GM10248 (cell line): Measurements from ENCODE around the gene LAMP2.
A peak's percentile ranks its signal among the peaks of the same experiment; 100 is the strongest.
"Not testable (repeated sequence)": the region's sequence is repeated elsewhere in the genome, so short reads cannot be mapped to it uniquely, and the experiment has no call there.

Source experiments
- CTCF ChIA-PET: fragments of 300-600 bp; sonication (Branson Sonifier 250); formaldehyde crosslinking; extraction: SDS; loops from one replicate; lab custom pipeline; 2021; ENCODE audit warnings: antibody characterized with exemption; lab: Yijun Ruan, JAX
- POLR2A ChIA-PET: fragments of 350-650 bp; sonication (Branson Sonifier 250); formaldehyde crosslinking; extraction: SDS; loops from one replicate; lab custom pipeline; 2020; ENCODE audit warnings: antibody characterized with exemption; lab: Yijun Ruan, JAX
- DNase-seq: peaks from one replicate; pipeline ENCODE4 v3.0.0; 2012; ENCODE audit errors: extremely low spot score
- CTCF ChIP-seq: IDR thresholded peaks from 2 replicates; pipeline ENCODE4 v1.5.1; 2012; ENCODE audit warnings: mild to moderate bottlenecking, low read depth; ENCODE audit errors: extremely low read depth, missing control alignments, control extremely low read depth

The LAMP2 gene

DNA sequence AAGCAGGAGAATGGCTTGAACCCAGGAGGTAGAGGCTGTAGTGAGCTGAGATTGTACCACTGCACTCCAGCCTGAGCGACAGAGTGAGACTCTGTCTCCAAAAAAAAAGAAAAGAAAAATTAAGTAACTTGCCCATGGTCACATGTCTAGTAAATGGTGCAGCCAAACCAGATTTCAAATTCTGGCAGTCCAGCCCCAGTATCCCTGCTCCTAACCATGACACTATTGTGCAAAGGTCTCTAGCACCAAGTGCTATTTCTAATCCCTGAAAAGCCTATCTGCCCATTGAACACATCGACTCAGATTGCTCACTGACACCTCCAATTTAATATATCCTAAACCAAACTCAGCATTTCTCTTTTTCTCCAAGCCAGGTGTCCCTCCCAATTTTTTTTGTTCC is 7.6 kb upstream of the LAMP2 start:
- POLR2A ChIA-PET, result no interaction called here
- DNase-seq, result no peak
- TF ChIP-seq CTCF, result no peak
- CTCF ChIA-PET, result interaction anchor here (1.4 to 2.7 kb wide), 3 partner anchors 10 to 95 kb away, joined by 6 to 10 read pairs (median 9); no protein-coding TSS in a partner anchor

GRCh38 chrX:120475447-120475846 is 6.4 kb upstream of the LAMP2 start:
- POLR2A ChIA-PET, DNase-seq: not testable (repeated sequence)
- TF ChIP-seq CTCF, result peak; percentile 44

GRCh38 chrX:120474085-120474484 is 5.0 kb upstream of the LAMP2 start:
- CTCF ChIA-PET, result interaction anchor here (1.0 to 1.6 kb wide), 2 partner anchors 26 to 223 kb away, joined by 3 read pairs; partner anchors contain the start of gene ZBTB33
- DNase-seq, result no peak
- TF ChIP-seq CTCF, result no peak
- POLR2A ChIA-PET, result no interaction called here

More at GRCh38 chrX:120475447-120475846, 6.4 kb upstream of the LAMP2 start:
- CTCF ChIA-PET, result interaction anchor here (0.8 to 1.6 kb wide), 4 partner anchors 11 to 110 kb away, joined by 3 to 5 read pairs (median 3); no protein-coding TSS in a partner anchor

DNA sequence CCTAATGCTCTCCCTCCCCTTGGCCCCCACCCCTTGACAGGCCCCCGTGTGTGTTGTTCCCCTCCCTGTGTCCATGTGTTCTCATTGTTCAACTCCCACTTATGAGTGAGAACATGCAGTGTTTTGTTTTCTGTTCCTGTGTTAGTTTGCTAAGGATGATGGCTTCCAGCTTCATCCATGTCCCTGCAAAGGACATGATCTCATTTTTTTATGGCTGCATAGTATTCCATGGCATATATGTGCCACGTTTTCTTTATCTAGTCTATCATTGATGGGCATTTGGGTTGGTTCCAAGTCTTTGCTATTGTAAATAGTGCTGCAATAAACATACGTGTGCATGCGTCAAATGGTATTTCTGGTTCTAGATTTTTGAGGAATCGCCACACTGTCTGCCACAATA is 561 bp upstream of the LAMP2 start:
- POLR2A ChIA-PET, result interaction anchor here (0.7 kb wide), 1 partner anchor 11 kb away, joined by 4 read pairs; no protein-coding TSS in a partner anchor
- CTCF ChIA-PET, DNase-seq: not testable (repeated sequence)

GRCh38 chrX:120468479-120468824 is 644 bp downstream of the LAMP2 start:
- TF ChIP-seq CTCF, result no peak
- CTCF ChIA-PET, result no interaction called here
- DNase-seq, result no peak
- POLR2A ChIA-PET, result no interaction called here

DNA sequence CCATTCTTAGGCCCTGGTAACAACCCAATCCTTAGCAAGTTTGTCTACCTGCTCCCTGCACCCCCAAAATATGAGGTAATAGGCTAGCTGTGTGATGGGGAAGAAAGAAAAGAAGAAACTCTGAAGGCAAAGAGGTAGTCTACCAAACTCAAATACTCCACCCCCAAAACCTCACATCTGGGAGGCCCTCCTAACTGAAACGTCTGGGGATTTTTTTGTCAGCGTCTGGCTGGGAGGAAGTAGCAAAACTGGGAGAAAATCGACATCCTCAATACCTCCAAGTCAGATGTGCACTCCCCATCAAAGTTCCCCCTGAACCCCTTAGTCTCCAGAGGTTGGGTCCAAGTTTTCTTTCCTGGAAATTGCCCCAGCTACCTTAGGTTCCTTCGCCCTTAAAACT is 1.0 kb downstream of the LAMP2 start:
- ChIA-PET POLR2A (no interaction called here), CTCF (no interaction called here)
- TF ChIP-seq CTCF, result no peak
- peak; percentile 24 for DNase-seq

- no peak for TF ChIP-seq CTCF
- ChIA-PET CTCF (no interaction called here), POLR2A (no interaction called here)
- DNase-seq, result no peak
Measured at GRCh38 chrX:120464411-120464810, 4.7 kb downstream of the LAMP2 start.
